GM19328 (cell line): ENCODE measurements around the gene MYH1.
"Not testable (repeated sequence)": the region's sequence is repeated elsewhere in the genome, so short reads cannot be mapped to it uniquely, and the experiment has no call there.

Experiments used
- ATAC-seq: cut with Tn5 transposase; IDR thresholded peaks from one replicate; pipeline ENCODE4 v1.9.1; 2021; ENCODE audit warnings: mild to moderate bottlenecking, moderate library complexity; ENCODE audit not compliant: unreplicated experiment

The MYH1 gene

GRCh38 chr17:10518271-10519037 lies at the start of gene MYH1:
TSS of gene MYH1 (minus strand) at chr17:10518542. CDS start at chr17:10516642, 1,900 bp downstream.
- no peak for ATAC-seq

- ATAC-seq = no peak
Measured at GRCh38 chr17:10563991-10564660, 45.8 kb upstream of the MYH1 start.

- ATAC-seq = no peak
Measured at GRCh38 chr17:10558049-10558448, 39.7 kb upstream of the MYH1 start.

- ATAC-seq = no peak
Measured at GRCh38 chr17:10557422-10557821, 39.1 kb upstream of the MYH1 start.

- no peak for ATAC-seq
Measured at GRCh38 chr17:10556301-10557005, 38.1 kb upstream of the MYH1 start.

- ATAC-seq = no peak
Measured at GRCh38 chr17:10550014-10550413, 31.7 kb upstream of the MYH1 start.

- no peak for ATAC-seq
Measured at GRCh38 chr17:10549096-10549842, 30.9 kb upstream of the MYH1 start, which contains the start of gene MYH2. TSS of gene MYH2 (minus strand) at chr17:10549658. CDS start at chr17:10547920, 1,738 bp downstream.

GRCh38 chr17:10547351-10547750 lies 29.0 kb upstream of the MYH1 start:
- no peak for ATAC-seq

GRCh38 chr17:10543486-10543885 lies 25.1 kb upstream of the MYH1 start:
- not testable (repeated sequence) for ATAC-seq

- not testable (repeated sequence) for ATAC-seq
Measured at GRCh38 chr17:10541179-10541578, 22.8 kb upstream of the MYH1 start.

GRCh38 chr17:10532026-10532425 lies 13.7 kb upstream of the MYH1 start:
- no peak for ATAC-seq

GRCh38 chr17:10527419-10527818 lies 9.1 kb upstream of the MYH1 start:
- no peak for ATAC-seq

GRCh38 chr17:10526517-10526916 lies 8.2 kb upstream of the MYH1 start:
- ATAC-seq = no peak

- no peak for ATAC-seq
Measured at GRCh38 chr17:10523064-10523463, 4.7 kb upstream of the MYH1 start.

- no peak for ATAC-seq
Measured at GRCh38 chr17:10521949-10522348, 3.6 kb upstream of the MYH1 start.

GRCh38 chr17:10516638-10517037 lies 1.7 kb downstream of the MYH1 start:
- no peak for ATAC-seq

GRCh38 chr17:10516065-10516464 lies 2.3 kb downstream of the MYH1 start:
- no peak for ATAC-seq

GRCh38 chr17:10513299-10514067 lies 4.9 kb downstream of the MYH1 start:
- ATAC-seq = no peak

- no peak for ATAC-seq
Measured at GRCh38 chr17:10512856-10513255, 5.5 kb downstream of the MYH1 start.

- no peak for ATAC-seq
Measured at GRCh38 chr17:10499950-10500349, 18.4 kb downstream of the MYH1 start.
